H1 (cell line): ENCODE data around the gene KCNE1. TPM values are rescaled to one million over a fixed set of nuclear protein-coding genes. Genes with fewer than 3 reads are reported as not detected.

Experiments
- CTCF ChIA-PET: fragments of 300-600 bp; sonication (Branson Sonifier 250); formaldehyde crosslinking; loops from one replicate; lab custom pipeline; 2021; ENCODE audit not compliant: partially characterized antibody; lab: Charles Lee
- POLR2A ChIA-PET: fragments of 300-600 bp; sonication (Branson Sonifier 250); formaldehyde crosslinking; loops from one replicate; lab custom pipeline; 2021; ENCODE audit warnings: inconsistent platforms; ENCODE audit not compliant: partially characterized antibody; lab: Charles Lee
- DNase-seq, 2 experiments: peaks; one replicate each; pipeline versions ENCODE4 v3.0.0 to v3.0.0-alpha.2; 2010 to 2022; ENCODE audit warnings: low spot score in 2 of 2, low read depth in 1 of 2, mixed read lengths in 1 of 2
- FAIRE-seq: peaks from 2 replicates; lab custom pipeline; 2011; peaks lifted over from hg19 to GRCh38; lab: Jason Lieb, UNC
- H2AFZ ChIP-seq: 2 replicates; pipeline ENCODE4 v1.8.1; 2012; ENCODE audit warnings: low read length, inconsistent platforms
- H2AK5ac ChIP-seq: 2 replicates; pipeline ENCODE4 v1.6.1; 2013; ENCODE audit warnings: low read depth, low read length
- H2BK120ac ChIP-seq: replicated peaks from 2 replicates; pipeline ENCODE3; 2013; ENCODE audit warnings: low read depth, low read length, inconsistent platforms
- H2BK12ac ChIP-seq: 2 replicates; pipeline ENCODE4 v1.6.1; 2013; ENCODE audit warnings: low read depth, low read length
- H2BK15ac ChIP-seq: 2 replicates; pipeline ENCODE4 v1.6.1; 2013; ENCODE audit warnings: low read length
- H2BK20ac ChIP-seq: 2 replicates; pipeline ENCODE4 v1.6.1; 2013; ENCODE audit warnings: low read length
- H2BK5ac ChIP-seq: 2 replicates; pipeline ENCODE4 v1.6.1; 2013; ENCODE audit warnings: low read depth, low read length
- H3K14ac ChIP-seq: 2 replicates; pipeline ENCODE4 v1.6.1; 2013; ENCODE audit warnings: inconsistent platforms; ENCODE audit not compliant: insufficient read length
- H3K18ac ChIP-seq: 2 replicates; pipeline ENCODE4 v1.6.1; 2013; ENCODE audit warnings: low read length; ENCODE audit errors: extremely low read depth
- H3K23ac ChIP-seq: 2 replicates; pipeline ENCODE4 v1.6.1; 2013; ENCODE audit warnings: inconsistent platforms; ENCODE audit not compliant: insufficient read length
- H3K23me2 ChIP-seq: 2 replicates; pipeline ENCODE4 v1.6.1; 2013; ENCODE audit warnings: low read depth, low read length
- H3K27ac ChIP-seq: 2 replicates; pipeline ENCODE4 v1.6.1; 2011; ENCODE audit warnings: low read depth, low read length, inconsistent platforms
- H3K27me3 ChIP-seq, 4 experiments: replicated peaks in 1 of 4; 1 replicate in 1 of 4; 2 replicates in 3 of 4; pipeline versions ENCODE4 v1.6.1 to v1.8.1; 2011 to 2013; ENCODE audit warnings: low read length in 3 of 4, mild to moderate bottlenecking in 3 of 4, inconsistent platforms in 2 of 4, mixed read lengths in 2 of 4, moderate library complexity in 1 of 4; ENCODE audit not compliant: control insufficient read depth in 3 of 4, insufficient read depth in 3 of 4; ENCODE audit errors: extremely low read depth in 1 of 4
- H3K36me3 ChIP-seq, 4 experiments: 2 replicates each; pipeline versions ENCODE4 v1.6.1 to v1.8.1; 2011 to 2013; ENCODE audit warnings: mild to moderate bottlenecking in 4 of 4, low read length in 3 of 4, moderate library complexity in 2 of 4, control low read depth in 1 of 4, inconsistent platforms in 1 of 4; ENCODE audit not compliant: insufficient read depth in 4 of 4, control insufficient read depth in 2 of 4
- H3K4ac ChIP-seq: replicated peaks from 2 replicates; pipeline ENCODE3; 2013; ENCODE audit warnings: low read length, low read depth, mixed read lengths, inconsistent platforms; ENCODE audit not compliant: insufficient read length
- H3K4me1 ChIP-seq, 4 experiments: replicated peaks in 1 of 4; 1 replicate in 1 of 4; 2 replicates in 3 of 4; pipeline versions ENCODE4 v1.6.1 to v1.8.1; 2011 to 2013; ENCODE audit warnings: low read length in 3 of 4, inconsistent platforms in 2 of 4, mixed read lengths in 1 of 4; ENCODE audit not compliant: insufficient read depth in 4 of 4, control insufficient read depth in 3 of 4
- H3K4me2 ChIP-seq, 2 experiments: 2 replicates each; pipeline versions ENCODE4 v1.6.1 to v1.8.1; 2011 to 2013; ENCODE audit warnings: low read depth in 2 of 2, low read length in 2 of 2, control low read depth in 1 of 2, inconsistent platforms in 1 of 2, mild to moderate bottlenecking in 1 of 2; ENCODE audit not compliant: insufficient read depth in 1 of 2
- H3K4me3 ChIP-seq, 4 experiments: fragments of 200-600, 300-600 bp in 1 of 4; sonication (generic), shearing (Covaris generic), sonication (Bioruptor Twin) in 1 of 4; 2 replicates each; pipeline versions ENCODE4 v1.5.1 to v1.8.1; 2011 to 2016; ENCODE audit warnings: low read length in 4 of 4, low read depth in 3 of 4, control low read depth in 2 of 4, inconsistent platforms in 2 of 4, mild to moderate bottlenecking in 2 of 4, mixed read lengths in 1 of 4, moderate library complexity in 1 of 4; ENCODE audit not compliant: insufficient read depth in 2 of 4; ENCODE audit errors: extremely low read depth in 1 of 4
- H3K56ac ChIP-seq: replicated peaks from 2 replicates; pipeline ENCODE3; 2013; ENCODE audit warnings: low read depth, mild to moderate bottlenecking, mixed read lengths, low read length, inconsistent platforms; ENCODE audit not compliant: insufficient read length
- H3K79me1 ChIP-seq: 2 replicates; pipeline ENCODE4 v1.6.1; 2013; ENCODE audit warnings: low read depth, low read length, control low read depth
- H3K79me2 ChIP-seq, 2 experiments: 2 replicates each; pipeline versions ENCODE4 v1.6.1 to v1.8.1; 2012 to 2013; ENCODE audit warnings: low read length in 2 of 2, mild to moderate bottlenecking in 2 of 2, inconsistent platforms in 1 of 2; ENCODE audit not compliant: insufficient read depth in 2 of 2, control insufficient read depth in 1 of 2
- H3K9ac ChIP-seq, 4 experiments: replicated peaks in 1 of 4; 1 replicate in 1 of 4; 2 replicates in 3 of 4; pipeline versions ENCODE4 v1.6.1 to v1.8.1; 2011 to 2013; ENCODE audit warnings: low read depth in 3 of 4, low read length in 3 of 4, control low read depth in 2 of 4, mild to moderate bottlenecking in 2 of 4, moderate library complexity in 2 of 4, inconsistent platforms in 1 of 4; ENCODE audit errors: extremely low read depth in 1 of 4
- H3K9me3 ChIP-seq, 2 experiments: 2 replicates each; pipeline versions ENCODE4 v1.6.1 to v1.8.1; 2012 to 2013; ENCODE audit warnings: mild to moderate bottlenecking in 2 of 2, moderate library complexity in 2 of 2, control low read depth in 1 of 2, inconsistent platforms in 1 of 2, low read depth in 1 of 2, low read length in 1 of 2, mixed read lengths in 1 of 2; ENCODE audit not compliant: insufficient read depth in 2 of 2
- H4K20me1 ChIP-seq, 2 experiments: replicated peaks in 1 of 2; 2 replicates each; pipeline versions ENCODE3 to v1.8.1; 2011 to 2013; ENCODE audit warnings: inconsistent platforms in 2 of 2, low read length in 2 of 2, mild to moderate bottlenecking in 1 of 2; ENCODE audit not compliant: insufficient read depth in 2 of 2, control insufficient read depth in 1 of 2
- H4K5ac ChIP-seq: 2 replicates; pipeline ENCODE4 v1.6.1; 2013; ENCODE audit warnings: low read length, low read depth, mixed read lengths, inconsistent platforms; ENCODE audit not compliant: insufficient read length
- H4K8ac ChIP-seq: 2 replicates; pipeline ENCODE4 v1.8.0; 2013; ENCODE audit warnings: mild to moderate bottlenecking, moderate library complexity, low read length, inconsistent platforms; ENCODE audit not compliant: insufficient read depth; ENCODE audit errors: extremely low read depth
- H4K91ac ChIP-seq: replicated peaks from 2 replicates; pipeline ENCODE3; 2013; ENCODE audit warnings: low read length, mixed read lengths, inconsistent platforms; ENCODE audit not compliant: insufficient read length
- CBX5 ChIP-seq: fragments of 300-800, 300-1000 bp; sonication (generic); IDR thresholded peaks from 2 replicates; pipeline ENCODE4 v1.7.1; 2016; ENCODE audit warnings: antibody characterized with exemption, low read length, low read depth
- CEBPB ChIP-seq: IDR thresholded peaks from 2 replicates; pipeline ENCODE4 v1.6.1; 2012; ENCODE audit warnings: low read depth, low read length
- CTCF ChIP-seq, 3 experiments: IDR thresholded peaks; 1 replicate in 2 of 3; 2 replicates in 1 of 3; pipeline versions ENCODE4 v1.5.1 to v1.6.1; 2011; ENCODE audit warnings: low read length in 3 of 3, mild to moderate bottlenecking in 3 of 3, inconsistent platforms in 2 of 3, low read depth in 1 of 3, moderate library complexity in 1 of 3; ENCODE audit not compliant: insufficient read depth in 1 of 3; ENCODE audit errors: control extremely low read depth in 1 of 3
- RXRA ChIP-seq: IDR thresholded peaks from 2 replicates; pipeline ENCODE4 v1.6.1; 2011; ENCODE audit warnings: low read depth, mild to moderate bottlenecking, low read length, moderate library complexity; ENCODE audit not compliant: insufficient read depth
- SIX5 ChIP-seq: IDR thresholded peaks from 2 replicates; pipeline ENCODE4 v1.6.1; 2011; ENCODE audit warnings: mild to moderate bottlenecking, low read depth, low read length
- YY1 ChIP-seq: IDR thresholded peaks from 2 replicates; pipeline ENCODE4 v1.6.1; 2011; ENCODE audit warnings: low read depth, mild to moderate bottlenecking, low read length
- WGBS, 2 experiments: shearing (Covaris generic) in 1 of 2; methylation state at CpG; one replicate each; pipeline versions ENCODE4 v1.1.6 to v1.1.7; 2013 to 2015; ENCODE audit warnings: low lambda C conversion rate in 2 of 2, mixed read lengths in 2 of 2, inconsistent platforms in 1 of 2, low coverage in 1 of 2, missing lambda C conversion rate in 1 of 2; ENCODE audit not compliant: insufficient replicate concordance in 2 of 2, insufficient coverage in 1 of 2, insufficient read length in 1 of 2; ENCODE audit errors: extremely low coverage in 1 of 2, missing lambda C conversion rate in 1 of 2; 5-methylcytosine and 5-hydroxymethylcytosine counted together
- polyA plus RNA-seq, 7 experiments: library from polyadenylated mRNA; depleted of rRNA in 3 of 7; stranded (reverse) in 5 of 7; unstranded in 2 of 7; fragments of >200 nt in 5 of 7; fragments of 200-250 nt in 2 of 7; gene quantifications; 1 replicate in 5 of 7; 2 replicates in 1 of 7; 4 replicates in 1 of 7; pipeline versions ENCODE4 v1.2.1 to v1.2.3, GENCODE V29; 2011 to 2013; ENCODE audit warnings: missing spikeins in 2 of 7, mixed read lengths in 2 of 7
- total RNA-seq: library from RNA; stranded (reverse); fragmentation: NEBNext Ultra II Directional; extraction: Animal tissue kit (Norgen Biotek cat#: 25700); gene quantifications from 2 replicates; pipeline ENCODE4 v1.2.1, GENCODE V29; 2021

KCNE1 gene
- total and polyA plus RNA-seq, 2 of the 8 experiments (the other 6 are each of a cell fraction or from before 2014, with no cell fraction given), result 0.08 to 0.28 TPM

DNA sequence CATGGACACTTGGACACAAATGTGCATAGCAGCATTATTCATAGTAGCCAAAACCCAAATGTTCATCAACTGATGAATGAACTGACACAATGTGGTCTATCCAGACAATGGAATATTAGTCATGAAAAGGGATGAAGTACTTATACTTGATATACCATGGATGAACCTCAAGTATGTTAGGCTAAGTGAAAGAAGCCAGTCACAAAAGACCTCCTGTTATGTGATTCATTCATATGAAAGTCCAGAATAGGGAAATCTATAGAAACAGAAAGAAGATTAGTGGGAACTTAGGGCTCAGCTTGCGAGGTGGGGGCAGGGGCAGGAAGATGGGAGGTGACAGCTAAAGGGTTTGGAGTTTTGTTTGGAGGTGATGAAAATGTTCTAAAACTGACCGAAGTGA lies 7.4 kb downstream of the KCNE1 start:
- CTCF ChIA-PET, result interaction anchor here (0.5 to 13.5 kb wide), 4 partner anchors 77 to 142 kb away, joined by 3 to 131 read pairs (median 58); no protein-coding TSS in a partner anchor
- H3K79me2 ChIP-seq, result no peaks in the 10 kb centered on the region
- no peak for FAIRE-seq

More for the DNA sequence above, 7.4 kb downstream of the KCNE1 start:
- no peak overlapping the region for H3K4ac ChIP-seq
- no peak overlapping the region for H2BK15ac ChIP-seq
- no peak overlapping the region for H3K27ac ChIP-seq
- H3K56ac ChIP-seq, result no peak overlapping the region
- H2BK12ac ChIP-seq, result no peak overlapping the region
- H3K4me1 ChIP-seq, result no peaks in the 10 kb centered on the region
- DNase-seq, result no peak
- H4K8ac ChIP-seq, result no peak overlapping the region
- H3K18ac ChIP-seq, result no peak overlapping the region
- no peak overlapping the region for H2BK5ac ChIP-seq
- no peaks in the 10 kb centered on the region for H4K20me1 ChIP-seq
- H3K27me3 ChIP-seq, result no peaks in the 10 kb centered on the region
- no peak overlapping the region for H2BK20ac ChIP-seq
- H3K14ac ChIP-seq, result no peak overlapping the region
- H3K23ac ChIP-seq, result no peak overlapping the region
- no peak overlapping the region for H2AK5ac ChIP-seq
- no peak overlapping the region for H2BK120ac ChIP-seq
- no peak overlapping the region for H2AFZ ChIP-seq
- no peak overlapping the region for H3K4me2 ChIP-seq
- H3K9me3 ChIP-seq, result no peaks in the 10 kb centered on the region
- no peak overlapping the region for H3K9ac ChIP-seq
- no peaks in the 10 kb centered on the region for H3K79me1 ChIP-seq
- 83% methylated on average over 2 of the region's 2 CpGs; no CpG with 5 or more reads in 1 of the 2 experiments for WGBS, 2 experiments
- POLR2A ChIA-PET, result no interaction called here
- no peaks in the 10 kb centered on the region for H3K36me3 ChIP-seq
- H4K91ac ChIP-seq, result no peak overlapping the region
- TF ChIP-seq RXRA (no peak), CTCF (IDR thresholded peaks at IDR 0.05; ENCODE audit: control extremely low read depth in 1 of 3, insufficient read depth in 1 of 3, low read depth in 1 of 3, low read length in 3 of 3) (no peak), CBX5 (no peak), YY1 (no peak), SIX5 (no peak), CEBPB (no peak)
- H3K23me2 ChIP-seq, result no peaks in the 10 kb centered on the region
- H4K5ac ChIP-seq, result no peak overlapping the region
- H3K4me3 ChIP-seq, result no peak overlapping the region
